ENCODE data around the gene RPL15. TPM values are rescaled to one million over a fixed set of nuclear protein-coding genes. Genes with fewer than 3 reads are reported as not detected.

Gene RPL15
- total RNA-seq, 1 experiment from 2014 or later = 2,510 TPM

- DNase-seq (ENCODE audit: low read depth) = no peak
Observed at GRCh38 chr3:23960649-23961048, 43.7 kb downstream of the RPL15 start.

- no peak for DNase-seq (ENCODE audit: low read depth)
Observed at GRCh38 chr3:23961066-23961465, 44.1 kb downstream of the RPL15 start.

GRCh38 chr3:23961913-23962312 is 45.0 kb downstream of the RPL15 start:
- no peak for DNase-seq (ENCODE audit: low read depth)

GRCh38 chr3:23964537-23965235 is 47.8 kb downstream of the RPL15 start:
- no peak for DNase-seq (ENCODE audit: low read depth)

DNA sequence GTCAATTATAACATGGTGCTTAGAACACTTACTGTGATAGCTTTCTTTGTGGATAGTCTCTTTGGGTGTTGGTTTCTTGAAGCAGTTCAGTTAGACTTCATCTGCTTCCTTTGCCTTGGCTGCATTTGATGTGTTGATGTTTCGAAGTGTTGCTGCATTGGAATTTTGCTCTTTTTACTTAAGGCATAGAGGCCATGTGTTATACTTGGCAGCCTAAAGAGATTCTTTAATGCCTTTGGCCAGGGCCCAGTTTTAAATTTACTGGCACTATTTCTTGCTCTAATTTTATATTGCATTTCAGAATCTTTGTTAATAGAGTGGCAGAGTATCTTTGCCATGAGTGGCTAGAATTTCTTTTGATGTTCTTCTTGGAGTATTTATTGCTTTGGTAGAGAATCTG is 49.4 kb downstream of the RPL15 start:
- no peak for DNase-seq (ENCODE audit: low read depth)

GRCh38 chr3:23968463-23969184 is 51.7 kb downstream of the RPL15 start:
- DNase-seq (ENCODE audit: low read depth) = peak; percentile 72

DNA sequence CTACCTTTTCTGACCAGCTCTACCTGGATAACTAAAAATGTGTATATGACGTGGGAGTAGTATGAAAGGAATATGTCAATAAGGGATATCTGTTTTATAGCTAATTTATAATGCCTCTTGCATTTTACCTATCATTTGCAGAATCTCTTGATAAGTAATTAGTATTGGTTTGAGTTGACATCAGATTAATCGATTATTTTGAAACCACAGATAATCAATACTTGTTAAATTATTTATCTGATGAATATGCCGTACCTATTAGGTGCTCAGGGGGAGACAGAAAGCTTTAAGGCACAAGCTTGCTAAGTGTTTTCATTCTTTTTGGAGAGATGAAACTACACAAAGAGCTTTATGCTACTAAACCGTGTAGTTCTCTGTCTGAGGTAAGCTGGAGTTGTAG is 52.5 kb downstream of the RPL15 start:
- no peak for DNase-seq (ENCODE audit: low read depth)

Other genes starting within 250 kb of the RPL15 start
- 105 and 134 TPM in 2 replicates for gene UBE2E1, start 111.2 kb upstream of the RPL15 start, total RNA-seq (2014; rRNA removed; shearing (Covaris generic))
- gene NKIRAS1, start 142 bp upstream of the RPL15 start, total RNA-seq (2014; rRNA removed; shearing (Covaris generic)) = 24.1 and 25.0 TPM in 2 replicates
- gene NR1D2, start 28.2 kb downstream of the RPL15 start, total RNA-seq (2014; rRNA removed; shearing (Covaris generic)) = 29.6 and 46.4 TPM in 2 replicates

Data from HT1080 (cell line).